PC-3 (cell line): ENCODE measurements around the gene AKIRIN2.

Source experiments
- EZH2 ChIP-seq: fragments of 300-600 bp; sonication (generic); IDR thresholded peaks from one replicate; pipeline ENCODE4 v1.6.1; 2017; ENCODE audit warnings: antibody characterized with exemption, mild to moderate bottlenecking, low read length; ENCODE audit not compliant: unreplicated experiment
- EZH2phosphoT487 ChIP-seq: fragments of 300-600 bp; sonication (generic); IDR thresholded peaks from 2 replicates; pipeline ENCODE4 v1.6.1; 2018; ENCODE audit warnings: mild to moderate bottlenecking, antibody characterized with exemption, low read length, borderline replicate concordance
- TF ChIP-seq, protein P1 (sequence below): fragments of 300-600 bp; sonication (generic); conservative IDR thresholded peaks from 2 replicates; pipeline ENCODE4 v1.5.1; 2017; ENCODE audit warnings: antibody characterized with exemption, low read depth, mild to moderate bottlenecking, low read length

- TF ChIP-seq, protein P1, sequence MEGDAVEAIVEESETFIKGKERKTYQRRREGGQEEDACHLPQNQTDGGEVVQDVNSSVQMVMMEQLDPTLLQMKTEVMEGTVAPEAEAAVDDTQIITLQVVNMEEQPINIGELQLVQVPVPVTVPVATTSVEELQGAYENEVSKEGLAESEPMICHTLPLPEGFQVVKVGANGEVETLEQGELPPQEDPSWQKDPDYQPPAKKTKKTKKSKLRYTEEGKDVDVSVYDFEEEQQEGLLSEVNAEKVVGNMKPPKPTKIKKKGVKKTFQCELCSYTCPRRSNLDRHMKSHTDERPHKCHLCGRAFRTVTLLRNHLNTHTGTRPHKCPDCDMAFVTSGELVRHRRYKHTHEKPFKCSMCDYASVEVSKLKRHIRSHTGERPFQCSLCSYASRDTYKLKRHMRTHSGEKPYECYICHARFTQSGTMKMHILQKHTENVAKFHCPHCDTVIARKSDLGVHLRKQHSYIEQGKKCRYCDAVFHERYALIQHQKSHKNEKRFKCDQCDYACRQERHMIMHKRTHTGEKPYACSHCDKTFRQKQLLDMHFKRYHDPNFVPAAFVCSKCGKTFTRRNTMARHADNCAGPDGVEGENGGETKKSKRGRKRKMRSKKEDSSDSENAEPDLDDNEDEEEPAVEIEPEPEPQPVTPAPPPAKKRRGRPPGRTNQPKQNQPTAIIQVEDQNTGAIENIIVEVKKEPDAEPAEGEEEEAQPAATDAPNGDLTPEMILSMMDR = no peak
- TF ChIP-seq EZH2phosphoT487 = no peak
- TF ChIP-seq EZH2 = no peak
Observed at GRCh38 chr6:87683890-87684289, 18.1 kb downstream of the AKIRIN2 start.
